GM19023 (cell line): ENCODE data around the gene MC2R.

Source experiments
- ATAC-seq: cut with Tn5 transposase; IDR thresholded peaks from one replicate; pipeline ENCODE4 v1.9.1; 2021; ENCODE audit warnings: mild to moderate bottlenecking, moderate library complexity; ENCODE audit not compliant: unreplicated experiment

MC2R gene

GRCh38 chr18:13915391-13915790 lies at the start of gene MC2R:
Gene MC2R, minus strand, starts transcription at chr18:13915536. Its CDS starts 30,018 bp downstream, at chr18:13885518.
- ATAC-seq = no peak

- ATAC-seq = no peak
These were observed 30.5 kb upstream of the MC2R start for GRCh38 chr18:13945811-13946210.

GRCh38 chr18:13943338-13943737 lies 28.0 kb upstream of the MC2R start:
- ATAC-seq = no peak

GRCh38 chr18:13940326-13940725 lies 25.0 kb upstream of the MC2R start:
- no peak for ATAC-seq

GRCh38 chr18:13934676-13935075 lies 19.3 kb upstream of the MC2R start:
- ATAC-seq = no peak

- no peak for ATAC-seq
These were observed 18.7 kb upstream of the MC2R start for GRCh38 chr18:13934058-13934457.

GRCh38 chr18:13932285-13933025 lies 17.1 kb upstream of the MC2R start:
- ATAC-seq = no peak

- no peak for ATAC-seq
These were observed 15.6 kb upstream of the MC2R start for GRCh38 chr18:13930964-13931363.

GRCh38 chr18:13923221-13923620 lies 7.9 kb upstream of the MC2R start:
- ATAC-seq = no peak

GRCh38 chr18:13918898-13919297 lies 3.6 kb upstream of the MC2R start:
- ATAC-seq = no peak

- no peak for ATAC-seq
These were observed 2.1 kb upstream of the MC2R start for GRCh38 chr18:13917401-13917800.

GRCh38 chr18:13916559-13916958 lies 1.2 kb upstream of the MC2R start:
- ATAC-seq = no peak

GRCh38 chr18:13915995-13916431 lies 677 bp upstream of the MC2R start:
- no peak for ATAC-seq

GRCh38 chr18:13914756-13915155 lies 580 bp downstream of the MC2R start:
- no peak for ATAC-seq

GRCh38 chr18:13914170-13914569 lies 1.2 kb downstream of the MC2R start:
- ATAC-seq = no peak

GRCh38 chr18:13913205-13913604 lies 2.1 kb downstream of the MC2R start:
- ATAC-seq = no peak

- ATAC-seq = no peak
These were observed 2.7 kb downstream of the MC2R start for GRCh38 chr18:13912601-13913000.

GRCh38 chr18:13910986-13911385 lies 4.3 kb downstream of the MC2R start:
- ATAC-seq = no peak

GRCh38 chr18:13910501-13910900 lies 4.8 kb downstream of the MC2R start:
- ATAC-seq = no peak

- no peak for ATAC-seq
These were observed 6.0 kb downstream of the MC2R start for GRCh38 chr18:13909141-13909940.

- ATAC-seq = no peak
These were observed 14.7 kb downstream of the MC2R start for GRCh38 chr18:13900633-13901032.

GRCh38 chr18:13895505-13896033 lies 19.8 kb downstream of the MC2R start:
- no peak for ATAC-seq
